Omental fat pad (tissue), 4 donors: Measurements from ENCODE around the gene GATA5. TPM values are rescaled to one million over a fixed set of nuclear protein-coding genes. Genes with fewer than 3 reads are reported as not detected.

Source experiments
- ATAC-seq: fragments of 150-250 bp; one replicate; pipeline ENCODE4 v1.9.1; 2016; ENCODE audit warnings: mild to moderate bottlenecking, moderate library complexity; ENCODE audit not compliant: low FRiP score
- DNase-seq: peaks from one replicate; pipeline ENCODE4 v3.0.0-alpha.2; 2019; ENCODE audit warnings: low spot score
- CTCF ChIP-seq, 3 donors: fragments of 450-650 bp; IDR thresholded peaks; one replicate each; pipeline ENCODE4 v1.5.1; 2016 to 2017; ENCODE audit warnings: antibody characterized with exemption in 3 of 3, mild to moderate bottlenecking in 3 of 3, moderate library complexity in 2 of 3
- total RNA-seq, 4 donors: library from RNA; depleted of rRNA; stranded (reverse); fragments of >200 nt; gene quantifications; one replicate each; pipeline ENCODE4 v1.1.0, GENCODE V29; 2016

The GATA5 gene
- total RNA-seq, 4 donors from 2014 or later: 1.3 to 3.7 (median 1.7) TPM

GRCh38 chr20:62483613-62484458 is 8.0 kb upstream of the GATA5 start:
- DNase-seq: no peak
- no peak for TF ChIP-seq CTCF (IDR thresholded peaks at IDR 0.05)
- ATAC-seq: no peak

DNA sequence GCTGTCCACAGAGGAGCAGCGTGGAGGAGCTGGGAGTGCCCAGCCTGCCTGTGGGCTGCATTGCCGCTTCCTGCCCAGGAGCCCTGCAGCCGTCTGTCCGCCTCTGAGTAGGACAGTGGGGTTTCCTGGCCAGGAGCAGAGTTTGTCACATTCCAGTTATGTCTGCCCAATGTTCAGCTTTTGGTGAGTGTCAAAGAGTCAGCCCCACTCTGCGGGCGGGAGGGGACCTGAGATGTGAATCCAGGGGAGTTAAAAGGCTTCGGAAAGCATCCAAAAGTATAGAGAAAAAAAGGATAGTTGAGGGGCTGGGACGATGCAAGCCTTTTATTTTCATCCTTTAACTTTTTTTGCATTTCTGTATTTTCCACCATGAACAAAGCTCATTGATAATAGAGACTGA is 7.2 kb upstream of the GATA5 start:
- TF ChIP-seq CTCF (IDR thresholded peaks at IDR 0.05): no peak
- ATAC-seq: peak; percentile 35
- no peak for DNase-seq

DNA sequence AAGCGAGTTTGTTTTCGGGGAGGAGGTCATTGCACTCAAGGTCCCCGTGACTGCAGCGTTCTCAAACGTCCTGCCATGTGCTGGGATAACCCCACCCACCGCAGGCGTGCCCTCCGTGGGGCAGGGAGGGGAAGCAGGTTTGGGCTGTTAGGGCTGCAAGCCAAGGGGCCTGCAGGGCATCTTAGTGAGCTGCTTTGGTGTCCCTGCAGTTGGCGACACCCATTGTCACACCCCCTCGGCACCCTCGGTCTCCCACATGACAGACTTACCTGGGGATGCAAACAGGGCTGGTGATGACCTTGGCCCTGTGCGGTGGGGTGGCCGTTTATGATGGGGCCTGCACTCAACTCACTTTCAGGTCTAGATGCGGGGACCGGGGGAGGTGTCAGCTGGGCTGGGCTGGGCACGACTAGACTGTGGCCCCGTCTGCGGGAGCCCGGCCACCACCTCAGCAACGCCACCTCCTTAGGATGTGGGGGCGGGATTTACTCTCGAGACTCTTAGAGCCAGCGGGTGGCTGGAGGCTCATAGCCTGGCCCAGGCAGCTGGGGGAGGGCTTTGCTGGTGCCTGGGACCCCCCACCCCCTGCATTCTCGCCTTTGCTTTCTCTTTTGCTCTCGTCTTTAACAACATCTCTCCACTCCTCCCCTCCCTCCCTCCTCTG is 6.5 kb upstream of the GATA5 start:
- DNase-seq (no peak), ATAC-seq (peak; percentile 2)
- no peak for TF ChIP-seq CTCF (IDR thresholded peaks at IDR 0.05)

- no peak for ATAC-seq
- DNase-seq: no peak
- no peak for TF ChIP-seq CTCF (IDR thresholded peaks at IDR 0.05)
Measured at GRCh38 chr20:62481425-62482145, 5.8 kb upstream of the GATA5 start.

- no peak for ATAC-seq
- DNase-seq: no peak
- TF ChIP-seq CTCF (IDR thresholded peaks at IDR 0.05): no peak
Measured at GRCh38 chr20:62480318-62480717, 4.5 kb upstream of the GATA5 start.

GRCh38 chr20:62479656-62480055 is 3.9 kb upstream of the GATA5 start:
- no peak for TF ChIP-seq CTCF (IDR thresholded peaks at IDR 0.05)
- ATAC-seq: no peak
- DNase-seq: no peak
